Hepatocyte (in vitro differentiated cells): ENCODE results near the gene PARP12. TPM values are rescaled to one million over a fixed set of nuclear protein-coding genes. Genes with fewer than 3 reads are reported as not detected.

Experiments
- DNase-seq: peaks from one replicate; pipeline ENCODE4 v3.0.0-alpha.2; 2016; ENCODE audit warnings: low spot score
- H2AFZ ChIP-seq: fragments of 200-600 bp; sonication (generic); 2 replicates; pipeline ENCODE4 v1.6.0; 2016; ENCODE audit warnings: antibody characterized with exemption, mild to moderate bottlenecking
- H3K27ac ChIP-seq: fragments of 200-600 bp; sonication (generic); 2 replicates; pipeline ENCODE4 v1.5.1; 2016; ENCODE audit warnings: mild to moderate bottlenecking
- H3K27me3 ChIP-seq: fragments of 200-600 bp; sonication (generic); 2 replicates; pipeline ENCODE4 v1.6.1; 2016
- H3K36me3 ChIP-seq: fragments of 200-600 bp; sonication (generic); replicated peaks from 2 replicates; pipeline ENCODE4 v1.5.1; 2016; ENCODE audit warnings: low read depth; ENCODE audit not compliant: insufficient read depth
- H3K4me1 ChIP-seq: fragments of 200-600 bp; sonication (generic); 2 replicates; pipeline ENCODE4 v1.5.1; 2016; ENCODE audit warnings: mild to moderate bottlenecking, moderate library complexity; ENCODE audit not compliant: insufficient read depth
- H3K4me2 ChIP-seq: fragments of 200-600 bp; sonication (generic); 2 replicates; pipeline ENCODE4 v1.6.0; 2016
- H3K4me3 ChIP-seq: fragments of 200-600 bp; sonication (generic); 2 replicates; pipeline ENCODE4 v1.5.1; 2016; ENCODE audit warnings: mild to moderate bottlenecking
- H3K79me2 ChIP-seq: fragments of 200-600 bp; sonication (generic); 2 replicates; pipeline ENCODE4 v1.6.0; 2017; ENCODE audit warnings: mild to moderate bottlenecking
- H3K9me2 ChIP-seq: fragments of 200-600 bp; sonication (generic); replicated peaks from 2 replicates; pipeline ENCODE4 v1.6.0; 2017; ENCODE audit warnings: mild to moderate bottlenecking; ENCODE audit not compliant: insufficient read depth
- H3K9me3 ChIP-seq: fragments of 200-600 bp; sonication (generic); 2 replicates; pipeline ENCODE4 v1.5.1; 2016; ENCODE audit warnings: low read depth, mild to moderate bottlenecking
- H4K20me1 ChIP-seq: fragments of 200-600 bp; sonication (generic); 2 replicates; pipeline ENCODE4 v1.6.0; 2016; ENCODE audit warnings: mild to moderate bottlenecking; ENCODE audit not compliant: insufficient read depth, poor library complexity, severe bottlenecking
- CTCF ChIP-seq: fragments of 200-600 bp; sonication (generic); IDR thresholded peaks from 2 replicates; pipeline ENCODE4 v1.5.1; 2016; ENCODE audit warnings: antibody characterized with exemption, mild to moderate bottlenecking; ENCODE audit not compliant: poor library complexity
- EZH2 ChIP-seq: fragments of 200-600 bp; sonication (generic); IDR thresholded peaks from 2 replicates; pipeline ENCODE4 v1.6.1; 2016; ENCODE audit warnings: antibody characterized with exemption, mild to moderate bottlenecking, borderline replicate concordance
- EZH2phosphoT487 ChIP-seq: fragments of 200-600 bp; sonication (generic); IDR thresholded peaks from one replicate; pipeline ENCODE4 v1.6.1; 2018; ENCODE audit warnings: antibody characterized with exemption, mild to moderate bottlenecking, low read depth, moderate library complexity; ENCODE audit not compliant: unreplicated experiment, severe bottlenecking
- WGBS: methylation state at CpG from one replicate; pipeline ENCODE4 v1.1.6; 2016; ENCODE audit warnings: low lambda C conversion rate; ENCODE audit errors: missing lambda C conversion rate; 5-methylcytosine and 5-hydroxymethylcytosine counted together
- polyA plus RNA-seq: library from polyadenylated mRNA; unstranded; fragments of >200 nt; fragmentation: Nextera tagmentation; extraction: Ambion mirVana; gene quantifications from 2 replicates; pipeline ENCODE4 v1.2.1, GENCODE V29; 2016
- total RNA-seq: library from RNA; depleted of rRNA; stranded (reverse); fragments of >200 nt; gene quantifications from 2 replicates; pipeline ENCODE4 v1.2.3, GENCODE V29; 2014

PARP12 gene
- total and polyA plus RNA-seq, 2 experiments from 2014 or later: 11.2 to 14.0 TPM

GRCh38 chr7:140029072-140029471 is 33.7 kb downstream of the PARP12 start:
- no peaks in the 10 kb centered on the region for H4K20me1 ChIP-seq
- WGBS: 89% methylated on average over 1 of the region's 1 CpG
- H3K27me3 ChIP-seq: no peaks in the 10 kb centered on the region
- no peak overlapping the region for H2AFZ ChIP-seq
- H3K36me3 ChIP-seq: no peaks in the 10 kb centered on the region
- H3K27ac ChIP-seq: no peak overlapping the region
- TF ChIP-seq CTCF (no peak), EZH2phosphoT487 (no peak), EZH2 (no peak)
- no peak for DNase-seq
- no peaks in the 10 kb centered on the region for H3K9me2 ChIP-seq
- H3K4me1 ChIP-seq: no peaks in the 10 kb centered on the region
- no peaks in the 10 kb centered on the region for H3K9me3 ChIP-seq
- no peak overlapping the region for H3K4me3 ChIP-seq
- no peaks in the 10 kb centered on the region for H3K79me2 ChIP-seq
- no peak overlapping the region for H3K4me2 ChIP-seq

DNA sequence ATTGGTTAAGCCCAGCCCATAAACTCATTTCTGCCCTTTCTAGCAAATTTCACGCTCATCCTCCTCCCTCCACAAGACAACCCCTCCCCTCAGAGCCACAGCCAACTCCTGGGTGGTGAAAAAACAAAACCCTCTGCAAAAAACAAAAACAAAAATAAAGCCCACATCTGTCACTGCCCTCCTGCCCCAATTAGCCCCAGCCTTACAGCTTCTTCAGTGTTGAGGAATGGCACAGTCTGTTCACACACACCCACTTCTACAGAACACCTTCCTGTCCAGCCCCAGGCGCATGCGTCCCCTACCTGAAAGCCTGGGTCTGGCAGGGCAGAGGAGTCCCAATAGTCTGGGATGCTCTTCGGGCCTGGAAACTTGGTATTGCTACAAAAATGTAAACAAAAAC is 34.4 kb downstream of the PARP12 start:
- Histone ChIP-seq H3K4me1 (no peaks in the 10 kb centered on the region), H3K9me2 (no peaks in the 10 kb centered on the region), H3K4me3 (no peak overlapping the region), H3K27ac (no peak overlapping the region), H3K79me2 (no peaks in the 10 kb centered on the region), H3K27me3 (no peaks in the 10 kb centered on the region), H3K4me2 (no peak overlapping the region), H3K9me3 (no peaks in the 10 kb centered on the region), H4K20me1 (no peaks in the 10 kb centered on the region), H3K36me3 (no peaks in the 10 kb centered on the region), H2AFZ (no peak overlapping the region)
- WGBS: 95% methylated on average over 4 of the region's 4 CpGs
- DNase-seq: no peak
- TF ChIP-seq EZH2 (no peak), EZH2phosphoT487 (no peak), CTCF (no peak)

DNA sequence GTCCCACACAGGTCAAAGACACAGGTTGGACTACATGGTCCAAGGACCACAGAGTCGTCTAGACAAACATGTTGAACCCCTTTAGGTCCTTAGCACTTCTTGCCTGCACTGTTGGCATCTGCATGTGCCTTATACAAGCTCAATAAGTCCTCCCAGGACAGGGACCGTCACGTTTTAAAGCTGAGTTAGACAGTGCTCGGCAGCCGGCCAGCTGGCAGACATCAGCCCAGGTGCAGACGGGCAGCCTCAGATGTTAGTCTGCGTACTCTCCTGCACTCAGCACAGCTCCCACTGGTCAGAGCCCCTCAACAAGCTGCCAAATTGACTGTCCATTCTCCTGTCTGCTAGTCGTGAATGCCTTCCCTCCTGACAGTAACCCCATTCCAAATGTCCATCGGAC is 34.9 kb downstream of the PARP12 start:
- 87% methylated on average over 9 of the region's 9 CpGs for WGBS
- no peak overlapping the region for H3K27ac ChIP-seq
- H3K79me2 ChIP-seq: no peaks in the 10 kb centered on the region
- no peak overlapping the region for H3K4me2 ChIP-seq
- H3K4me1 ChIP-seq: no peaks in the 10 kb centered on the region
- no peaks in the 10 kb centered on the region for H3K9me3 ChIP-seq
- no peak for TF ChIP-seq EZH2
- TF ChIP-seq CTCF: no peak
- TF ChIP-seq EZH2phosphoT487: no peak
- no peaks in the 10 kb centered on the region for H3K27me3 ChIP-seq
- H3K36me3 ChIP-seq: no peaks in the 10 kb centered on the region
- no peak overlapping the region for H2AFZ ChIP-seq
- H4K20me1 ChIP-seq: no peaks in the 10 kb centered on the region
- DNase-seq: no peak
- no peak overlapping the region for H3K4me3 ChIP-seq
- H3K9me2 ChIP-seq: no peaks in the 10 kb centered on the region

GRCh38 chr7:140026935-140027334 is 35.8 kb downstream of the PARP12 start:
- no peaks in the 10 kb centered on the region for H3K36me3 ChIP-seq
- no peak overlapping the region for H3K4me3 ChIP-seq
- H3K4me2 ChIP-seq: no peak overlapping the region
- no peak overlapping the region for H2AFZ ChIP-seq
- no peaks in the 10 kb centered on the region for H3K9me3 ChIP-seq
- no peaks in the 10 kb centered on the region for H3K9me2 ChIP-seq
- H3K27me3 ChIP-seq: no peaks in the 10 kb centered on the region
- H3K27ac ChIP-seq: no peak overlapping the region
- H3K79me2 ChIP-seq: no peaks in the 10 kb centered on the region
- no peaks in the 10 kb centered on the region for H3K4me1 ChIP-seq
- TF ChIP-seq EZH2phosphoT487 (no peak), EZH2 (no peak), CTCF (no peak)
- DNase-seq: no peak
- H4K20me1 ChIP-seq: no peaks in the 10 kb centered on the region
- WGBS: 95% methylated on average over 9 of the region's 9 CpGs
